ENCODE measurements around the gene EHMT1.
A peak's percentile ranks its signal among the peaks of the same experiment; 100 is the strongest.

- TF ChIP-seq CTCF (conservative IDR thresholded peaks at IDR 0.05) (no peak), ZFX (IDR thresholded peaks at IDR 0.05) (peak; percentile 85)
Observed at GRCh38 chr9:137606005-137606621, 12.7 kb upstream of the EHMT1 start.

Measured in C4-2B (cell line).